SK-N-SH (cell line): ENCODE measurements around the gene NR5A1. TPM values are rescaled to one million over a fixed set of nuclear protein-coding genes. Genes with fewer than 3 reads are reported as not detected.

Experiments used
- CTCF ChIA-PET: fragments of 300-600, 350-600 bp; formaldehyde crosslinking; extraction: SDS; loops from one replicate; lab custom pipeline; 2021; lab: Yijun Ruan, JAX
- POLR2A ChIA-PET: fragments of 350-600 bp; sonication (Branson Sonifier 250); formaldehyde crosslinking; extraction: SDS; loops from one replicate; lab custom pipeline; 2020; ENCODE audit warnings: antibody characterized with exemption, inconsistent platforms; lab: Yijun Ruan, JAX
- DNase-seq: peaks from one replicate; pipeline ENCODE4 v3.0.0; 2012
- H2AFZ ChIP-seq: fragments of 200-600 bp; sonication (generic); 2 replicates; pipeline ENCODE4 v1.8.1; 2016; ENCODE audit warnings: antibody characterized with exemption, mild to moderate bottlenecking, low read depth
- H3F3A ChIP-seq: fragments of 200-600 bp; sonication (generic); replicated peaks from 2 replicates; pipeline ENCODE3; 2016; ENCODE audit warnings: antibody characterized with exemption, mild to moderate bottlenecking; ENCODE audit not compliant: insufficient read depth
- H3K27ac ChIP-seq, 2 experiments: fragments of 200-500 bp in 1 of 2; fragments of 200-600 bp in 1 of 2; sonication (Bioruptor generic) in 1 of 2; sonication (generic), shearing (Covaris generic) in 1 of 2; 2 replicates each; pipeline versions ENCODE4 v1.5.1 to v1.6.1; 2014 to 2016; ENCODE audit warnings: low read depth in 2 of 2, inconsistent platforms in 1 of 2, low read length in 1 of 2, mild to moderate bottlenecking in 1 of 2, mixed read lengths in 1 of 2
- H3K27me3 ChIP-seq: fragments of 200-600 bp; sonication (generic), shearing (Covaris generic); 2 replicates; pipeline ENCODE4 v1.6.1; 2016; ENCODE audit warnings: mixed run types; ENCODE audit not compliant: insufficient read depth
- H3K36me3 ChIP-seq, 2 experiments: fragments of 200-500 bp in 1 of 2; fragments of 200-600 bp in 1 of 2; sonication (Bioruptor generic) in 1 of 2; sonication (generic) in 1 of 2; replicated peaks in 1 of 2; 2 replicates each; pipeline versions ENCODE3 to v1.5.1; 2014 to 2016; ENCODE audit warnings: low read length in 1 of 2, mild to moderate bottlenecking in 1 of 2; ENCODE audit not compliant: insufficient read depth in 2 of 2, control insufficient read depth in 1 of 2
- H3K4me1 ChIP-seq, 2 experiments: fragments of 200-500 bp in 1 of 2; fragments of 200-600 bp in 1 of 2; sonication (Bioruptor generic) in 1 of 2; sonication (generic), shearing (Covaris generic) in 1 of 2; 2 replicates each; pipeline versions ENCODE4 v1.5.1 to v1.6.1; 2014 to 2016; ENCODE audit warnings: low read depth in 1 of 2, low read length in 1 of 2, mixed run types in 1 of 2; ENCODE audit not compliant: insufficient read depth in 2 of 2, control insufficient read depth in 1 of 2
- H3K4me2 ChIP-seq: fragments of 200-600 bp; sonication (generic), shearing (Covaris generic); 2 replicates; pipeline ENCODE4 v1.6.1; 2017; ENCODE audit warnings: mixed run types
- H3K4me3 ChIP-seq, 2 experiments: fragments of 200-500 bp in 1 of 2; fragments of 200-600 bp in 1 of 2; sonication (Bioruptor generic) in 1 of 2; sonication (generic), shearing (Covaris generic) in 1 of 2; 2 replicates each; pipeline versions ENCODE4 v1.5.1 to v1.8.1; 2014 to 2016; ENCODE audit warnings: low read depth in 2 of 2, inconsistent platforms in 1 of 2, low read length in 1 of 2, mild to moderate bottlenecking in 1 of 2, mixed read lengths in 1 of 2, moderate library complexity in 1 of 2
- H3K79me2 ChIP-seq: fragments of 200-600 bp; sonication (generic); 2 replicates; pipeline ENCODE4 v1.8.1; 2017; ENCODE audit warnings: mild to moderate bottlenecking; ENCODE audit not compliant: insufficient read depth
- H3K9ac ChIP-seq: fragments of 200-600 bp; sonication (generic); 2 replicates; pipeline ENCODE4 v1.6.1; 2017; ENCODE audit warnings: mixed run types
- H3K9me2 ChIP-seq: fragments of 200-600 bp; sonication (generic); 2 replicates; pipeline ENCODE4 v1.6.1; 2017; ENCODE audit warnings: mixed run types
- H3K9me3 ChIP-seq: fragments of 200-600 bp; sonication (generic); 2 replicates; pipeline ENCODE4 v1.6.1; 2017; ENCODE audit warnings: mixed run types, mild to moderate bottlenecking, moderate library complexity
- H4K20me1 ChIP-seq: fragments of 200-600 bp; sonication (generic); 2 replicates; pipeline ENCODE4 v1.6.1; 2017; ENCODE audit warnings: mild to moderate bottlenecking, mixed run types; ENCODE audit not compliant: insufficient read depth
- CHD2 ChIP-seq: fragments of 150-350 bp; IDR thresholded peaks from 2 replicates; pipeline ENCODE4 v1.6.1; 2018; ENCODE audit warnings: low read length; ENCODE audit not compliant: partially characterized antibody
- CTCF ChIP-seq: fragments of 200-600 bp; sonication (generic); IDR thresholded peaks from 2 replicates; pipeline ENCODE4 v1.6.1; 2017; ENCODE audit warnings: antibody characterized with exemption, mild to moderate bottlenecking, moderate library complexity
- EZH2phosphoT487 ChIP-seq: fragments of 200-600 bp; sonication (generic); IDR thresholded peaks from 2 replicates; pipeline ENCODE4 v1.6.1; 2017; ENCODE audit warnings: low read depth, mixed run types, mild to moderate bottlenecking, antibody characterized with exemption, moderate library complexity, borderline replicate concordance
- FOSL2 ChIP-seq: IDR thresholded peaks from 2 replicates; pipeline ENCODE4 v1.4.0; 2012; ENCODE audit warnings: low read depth, mild to moderate bottlenecking, moderate library complexity, borderline replicate concordance
- FOXM1 ChIP-seq: IDR thresholded peaks from 2 replicates; pipeline ENCODE4 v1.4.0; 2012; ENCODE audit warnings: low read depth, mild to moderate bottlenecking
- JUND ChIP-seq: IDR thresholded peaks from 2 replicates; pipeline ENCODE4 v1.4.0; 2012
- MAX ChIP-seq: IDR thresholded peaks from 2 replicates; pipeline ENCODE4 v1.4.0; 2012; ENCODE audit warnings: low read depth
- MEF2A ChIP-seq: IDR thresholded peaks from 2 replicates; pipeline ENCODE4 v1.4.0; 2012; ENCODE audit warnings: low read depth, borderline replicate concordance
- NRF1 ChIP-seq: IDR thresholded peaks from 2 replicates; pipeline ENCODE4 v1.6.1; 2012; ENCODE audit warnings: low read depth, mild to moderate bottlenecking, low read length
- PBX3 ChIP-seq: IDR thresholded peaks from 2 replicates; pipeline ENCODE4; 2012
- POLR2AphosphoS5 ChIP-seq: IDR thresholded peaks from 2 replicates; pipeline ENCODE4 v1.6.1; 2012; ENCODE audit warnings: low read depth, low read length
- RCOR1 ChIP-seq: fragments of 150-350 bp; IDR thresholded peaks from 2 replicates; pipeline ENCODE4 v1.6.1; 2017; ENCODE audit warnings: antibody characterized with exemption, low read length
- RFX5 ChIP-seq: IDR thresholded peaks from 2 replicates; pipeline ENCODE4 v1.6.1; 2012; ENCODE audit warnings: mild to moderate bottlenecking, improper control_type of control experiment, low read length
- SMC3 ChIP-seq: IDR thresholded peaks from 2 replicates; pipeline ENCODE4 v1.6.1; 2012; ENCODE audit warnings: low read depth, low read length, improper control_type of control experiment
- TCF12 ChIP-seq: IDR thresholded peaks from 2 replicates; pipeline ENCODE4 v1.4.0; 2012
- TEAD4 ChIP-seq: IDR thresholded peaks from 2 replicates; pipeline ENCODE4 v1.4.0; 2012; ENCODE audit warnings: mild to moderate bottlenecking, borderline replicate concordance; ENCODE audit not compliant: insufficient read depth
- USF1 ChIP-seq: IDR thresholded peaks from 2 replicates; pipeline ENCODE4 v1.4.0; 2012; ENCODE audit warnings: low read depth, borderline replicate concordance
- USF2 ChIP-seq: fragments of 150-350 bp; IDR thresholded peaks from 2 replicates; pipeline ENCODE4 v1.6.1; 2017; ENCODE audit warnings: antibody characterized with exemption, low read length, low read depth, borderline replicate concordance
- YY1 ChIP-seq: IDR thresholded peaks from 2 replicates; pipeline ENCODE4 v1.4.0; 2012; ENCODE audit warnings: low read depth, mild to moderate bottlenecking
- WGBS: methylation state at CpG from one replicate; pipeline ENCODE4 v1.1.6; 2017; ENCODE audit warnings: low lambda C conversion rate; 5-methylcytosine and 5-hydroxymethylcytosine counted together
- polyA plus RNA-seq, 3 experiments: library from polyadenylated mRNA; depleted of rRNA; stranded (reverse); fragments of >200 nt; gene quantifications; 2 replicates each; pipeline ENCODE4 v1.2.3, GENCODE V29; 2012

Gene NR5A1
- polyA plus RNA-seq, 1 of the 3 experiments (the other 2 are of a cell fraction): not detected

GRCh38 chr9:124537926-124538325 lies 30.7 kb upstream of the NR5A1 start:
- H4K20me1 ChIP-seq: no peaks in the 10 kb centered on the region
- H2AFZ ChIP-seq: no peak overlapping the region
- no peak overlapping the region for H3K9ac ChIP-seq
- POLR2A ChIA-PET: interaction anchor here (0.6 kb wide), 1 partner anchor 322 kb away, joined by 6 read pairs; no protein-coding TSS in a partner anchor
- 96% methylated on average over 8 of the region's 8 CpGs for WGBS
- no peak overlapping the region for H3K4me3 ChIP-seq
- no peaks in the 10 kb centered on the region for H3F3A ChIP-seq
- H3K27ac ChIP-seq: no peak overlapping the region
- H3K79me2 ChIP-seq: no peaks in the 10 kb centered on the region
- DNase-seq: no peak
- peaks cover 0 to 6% of the 10 kb centered on the region in 2 experiments for H3K36me3 ChIP-seq
- CTCF ChIA-PET: interaction anchor here (0.9 to 8.9 kb wide), 19 partner anchors 8 to 325 kb away, joined by 3 to 173 read pairs (median 8); no protein-coding TSS in a partner anchor
- no peak overlapping the region for H3K4me2 ChIP-seq
- no peaks in the 10 kb centered on the region for H3K4me1 ChIP-seq
- H3K9me2 ChIP-seq: no peaks in the 10 kb centered on the region
- no peaks in the 10 kb centered on the region for H3K27me3 ChIP-seq
- no peak for TF ChIP-seq EZH2phosphoT487
- TF ChIP-seq TEAD4: no peak
- no peak for TF ChIP-seq MAX
- no peak for TF ChIP-seq CTCF
- no peak for TF ChIP-seq FOXM1
- no peak for TF ChIP-seq RCOR1
- no peak for TF ChIP-seq FOSL2
- TF ChIP-seq SMC3: no peak
- no peak for TF ChIP-seq POLR2AphosphoS5
- TF ChIP-seq USF1: no peak
- no peak for TF ChIP-seq MEF2A
- no peak for TF ChIP-seq YY1
- no peak for TF ChIP-seq TCF12
- TF ChIP-seq CHD2: no peak
- no peak for TF ChIP-seq PBX3
- no peak for TF ChIP-seq NRF1
- TF ChIP-seq JUND: no peak
- TF ChIP-seq USF2: no peak
- no peak for TF ChIP-seq RFX5
- TF ChIP-seq, all 33 proteins: peak for 0
- H3K9me3 ChIP-seq: no peaks in the 10 kb centered on the region
